ENCODE data around the gene LBHD2. TPM values are rescaled to one million over a fixed set of nuclear protein-coding genes. Genes with fewer than 3 reads are reported as not detected.
"Not testable (repeated sequence)": the region's sequence is repeated elsewhere in the genome, so short reads cannot be mapped to it uniquely, and the experiment has no call there.

The LBHD2 gene
- polyA plus RNA-seq, 1 donor (not counting 4 experiments of a cell fraction or from before 2014, with no cell fraction given) = not detected

GRCh38 chr14:103043257-103044015, 40.6 kb upstream of the LBHD2 start:
- Histone ChIP-seq H3K79me2 (ENCODE audit: control insufficient read depth, insufficient read depth, low read length) (peaks cover 90% of the 10 kb centered on the region), H3K9ac (ENCODE audit: control insufficient read depth, extremely low read depth, insufficient read depth, low read length) (no peak overlapping the region), H3K4me2 (ENCODE audit: control insufficient read depth, extremely low read depth, insufficient read depth, low read depth, low read length) (no peak overlapping the region), H3K27me3 (ENCODE audit: control insufficient read depth, extremely low read depth, insufficient read depth, low read length) (no peaks in the 10 kb centered on the region), H3K4me1 (ENCODE audit: control insufficient read depth, extremely low read depth, insufficient read depth, low read length) (no peaks in the 10 kb centered on the region), H2AFZ (ENCODE audit: control insufficient read depth, low read length) (no peak overlapping the region), H3K27ac (ENCODE audit: control insufficient read depth, insufficient read depth, low read length) (no peak overlapping the region), H3K9me3 (ENCODE audit: control insufficient read depth, low read depth, low read length) (no peaks in the 10 kb centered on the region), H4K20me1 (ENCODE audit: control insufficient read depth, extremely low read depth, insufficient read depth, low read length) (peaks cover 7% of the 10 kb centered on the region), H3K9me1 (ENCODE audit: control insufficient read depth, extremely low read depth, insufficient read depth, low read length) (no peaks in the 10 kb centered on the region), H3K36me3 (ENCODE audit: control insufficient read depth in 2 of 2, extremely low read depth in 1 of 2, insufficient read depth in 2 of 2, low read length in 2 of 2) (peaks cover 3 to 4% of the 10 kb centered on the region in 2 experiments), H3K4me3 (ENCODE audit: control insufficient read depth in 2 of 3, extremely low read depth in 1 of 3, insufficient read depth in 2 of 3, low read depth in 1 of 3, low read length in 3 of 3) (no peak overlapping the region)
- FAIRE-seq (no peak), DNase-seq (ENCODE audit: low read depth, low spot score) (no peak)
- dilution Hi-C loops (cut with MboI; ENCODE audit: extremely low pct_ligation_motif_present, low sequenced_read_pairs) = no loop called here
- TF ChIP-seq, protein P1, sequence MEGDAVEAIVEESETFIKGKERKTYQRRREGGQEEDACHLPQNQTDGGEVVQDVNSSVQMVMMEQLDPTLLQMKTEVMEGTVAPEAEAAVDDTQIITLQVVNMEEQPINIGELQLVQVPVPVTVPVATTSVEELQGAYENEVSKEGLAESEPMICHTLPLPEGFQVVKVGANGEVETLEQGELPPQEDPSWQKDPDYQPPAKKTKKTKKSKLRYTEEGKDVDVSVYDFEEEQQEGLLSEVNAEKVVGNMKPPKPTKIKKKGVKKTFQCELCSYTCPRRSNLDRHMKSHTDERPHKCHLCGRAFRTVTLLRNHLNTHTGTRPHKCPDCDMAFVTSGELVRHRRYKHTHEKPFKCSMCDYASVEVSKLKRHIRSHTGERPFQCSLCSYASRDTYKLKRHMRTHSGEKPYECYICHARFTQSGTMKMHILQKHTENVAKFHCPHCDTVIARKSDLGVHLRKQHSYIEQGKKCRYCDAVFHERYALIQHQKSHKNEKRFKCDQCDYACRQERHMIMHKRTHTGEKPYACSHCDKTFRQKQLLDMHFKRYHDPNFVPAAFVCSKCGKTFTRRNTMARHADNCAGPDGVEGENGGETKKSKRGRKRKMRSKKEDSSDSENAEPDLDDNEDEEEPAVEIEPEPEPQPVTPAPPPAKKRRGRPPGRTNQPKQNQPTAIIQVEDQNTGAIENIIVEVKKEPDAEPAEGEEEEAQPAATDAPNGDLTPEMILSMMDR (optimal IDR thresholded peaks at IDR 0.05 in 1 of 3, IDR thresholded peaks at IDR 0.05 in 1 of 3, conservative IDR thresholded peaks at IDR 0.05 in 1 of 3; ENCODE audit: extremely low read depth in 1 of 3, insufficient read depth in 2 of 3, low read length in 3 of 3) = no peak
- TF ChIP-seq EZH2 (IDR thresholded peaks at IDR 0.05; ENCODE audit: low read length) = no peak

DNA sequence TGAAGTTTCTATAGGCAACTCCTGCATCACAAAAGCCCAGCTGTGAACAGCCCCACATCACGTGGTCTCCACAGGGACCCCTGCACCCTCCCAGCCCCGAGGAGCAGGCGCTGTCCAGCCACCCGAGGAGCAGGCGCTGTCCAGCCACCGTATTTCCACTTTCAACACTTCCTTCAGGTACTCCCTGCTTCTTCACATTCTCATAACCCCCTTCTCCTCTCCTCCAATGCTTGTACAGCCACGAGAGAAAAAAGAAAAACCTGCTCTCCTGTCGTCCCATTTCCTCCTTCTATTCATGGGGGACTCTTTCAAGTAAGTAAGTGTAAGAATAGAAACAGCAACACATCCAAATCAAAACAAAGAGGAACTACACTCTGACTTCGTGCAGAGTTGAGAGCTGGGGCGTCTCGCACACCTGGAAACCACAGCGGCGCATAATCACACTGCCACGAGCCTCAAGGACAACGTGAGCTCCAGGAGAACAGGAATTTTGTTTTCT, 38.6 kb upstream of the LBHD2 start:
- FAIRE-seq = no peak

GRCh38 chr14:103047453-103047852, 36.6 kb upstream of the LBHD2 start:
- peaks cover 10% of the 10 kb centered on the region for H4K20me1 ChIP-seq (ENCODE audit: control insufficient read depth, extremely low read depth, insufficient read depth, low read length)
- H3K9me1 ChIP-seq (ENCODE audit: control insufficient read depth, extremely low read depth, insufficient read depth, low read length); H3K4me1 ChIP-seq (ENCODE audit: control insufficient read depth, extremely low read depth, insufficient read depth, low read length); H3K9ac ChIP-seq (ENCODE audit: control insufficient read depth, extremely low read depth, insufficient read depth, low read length); H3K9me3 ChIP-seq (ENCODE audit: control insufficient read depth, low read depth, low read length); H2AFZ ChIP-seq (ENCODE audit: control insufficient read depth, low read length); H3K4me3 ChIP-seq (ENCODE audit: control insufficient read depth in 2 of 3, extremely low read depth in 1 of 3, insufficient read depth in 2 of 3, low read depth in 1 of 3, low read length in 3 of 3); H3K27me3 ChIP-seq (ENCODE audit: control insufficient read depth, extremely low read depth, insufficient read depth, low read length); DNase-seq (ENCODE audit: low read depth, low spot score); H3K27ac ChIP-seq (ENCODE audit: control insufficient read depth, insufficient read depth, low read length); FAIRE-seq; H3K36me3 ChIP-seq (ENCODE audit: control insufficient read depth in 2 of 2, extremely low read depth in 1 of 2, insufficient read depth in 2 of 2, low read length in 2 of 2); H3K4me2 ChIP-seq (ENCODE audit: control insufficient read depth, extremely low read depth, insufficient read depth, low read depth, low read length); dilution Hi-C loops (cut with MboI; ENCODE audit: extremely low pct_ligation_motif_present, low sequenced_read_pairs): not testable (repeated sequence)
- peaks cover 92% of the 10 kb centered on the region for H3K79me2 ChIP-seq (ENCODE audit: control insufficient read depth, insufficient read depth, low read length)

More for the DNA sequence above, 38.6 kb upstream of the LBHD2 start:
- no peak overlapping the region for H2AFZ ChIP-seq (ENCODE audit: control insufficient read depth, low read length)
- H3K27me3 ChIP-seq (ENCODE audit: control insufficient read depth, extremely low read depth, insufficient read depth, low read length) = no peaks in the 10 kb centered on the region
- H3K4me1 ChIP-seq (ENCODE audit: control insufficient read depth, extremely low read depth, insufficient read depth, low read length) = no peaks in the 10 kb centered on the region
- DNase-seq (ENCODE audit: low read depth, low spot score) = no peak
- no peaks in the 10 kb centered on the region for H3K9me1 ChIP-seq (ENCODE audit: control insufficient read depth, extremely low read depth, insufficient read depth, low read length)
- no peak overlapping the region for H3K9ac ChIP-seq (ENCODE audit: control insufficient read depth, extremely low read depth, insufficient read depth, low read length)
- H3K9me3 ChIP-seq (ENCODE audit: control insufficient read depth, low read depth, low read length) = no peaks in the 10 kb centered on the region
- no peak overlapping the region for H3K4me2 ChIP-seq (ENCODE audit: control insufficient read depth, extremely low read depth, insufficient read depth, low read depth, low read length)
- peaks cover 91% of the 10 kb centered on the region for H3K79me2 ChIP-seq (ENCODE audit: control insufficient read depth, insufficient read depth, low read length)
- TF ChIP-seq EZH2 (IDR thresholded peaks at IDR 0.05; ENCODE audit: low read length) = no peak
- TF ChIP-seq, protein P1 (optimal IDR thresholded peaks at IDR 0.05 in 1 of 3, IDR thresholded peaks at IDR 0.05 in 1 of 3, conservative IDR thresholded peaks at IDR 0.05 in 1 of 3; ENCODE audit: extremely low read depth in 1 of 3, insufficient read depth in 2 of 3, low read length in 3 of 3) = no peak
- no peak overlapping the region for H3K27ac ChIP-seq (ENCODE audit: control insufficient read depth, insufficient read depth, low read length)
- H4K20me1 ChIP-seq (ENCODE audit: control insufficient read depth, extremely low read depth, insufficient read depth, low read length) = peaks cover 7% of the 10 kb centered on the region
- H3K36me3 ChIP-seq (ENCODE audit: control insufficient read depth in 2 of 2, extremely low read depth in 1 of 2, insufficient read depth in 2 of 2, low read length in 2 of 2) = peaks cover 3 to 4% of the 10 kb centered on the region in 2 experiments
- dilution Hi-C loops (cut with MboI; ENCODE audit: extremely low pct_ligation_motif_present, low sequenced_read_pairs) = no loop called here
- no peak overlapping the region for H3K4me3 ChIP-seq (ENCODE audit: control insufficient read depth in 2 of 3, extremely low read depth in 1 of 3, insufficient read depth in 2 of 3, low read depth in 1 of 3, low read length in 3 of 3)

All from keratinocyte (primary cell).